Spleen (tissue), 11 donors: ENCODE measurements around the gene HOMER3. TPM values are rescaled to one million over a fixed set of nuclear protein-coding genes. Genes with fewer than 3 reads are reported as not detected.

ENCODE experiments used
- DNase-seq: peaks from one replicate; pipeline ENCODE4 v3.0.0-alpha.2; 2020
- H3K27ac ChIP-seq, 8 donors: fragments of 200-600 bp; sonication (generic) in 7 of 8; 1 replicate in 4 of 8; 2 replicates in 4 of 8; pipeline versions ENCODE4 v1.5.0 to v1.8.0; 2016 to 2021; ENCODE audit warnings: inconsistent platforms in 4 of 8, mild to moderate bottlenecking in 4 of 8, moderate library complexity in 1 of 8
- H3K27me3 ChIP-seq, 7 donors: fragments of 200-600 bp; sonication (generic) in 6 of 7; replicated peaks in 1 of 7; 1 replicate in 4 of 7; 2 replicates in 3 of 7; pipeline versions ENCODE4 v1.5.0 to v1.8.0; 2016 to 2021; ENCODE audit warnings: inconsistent platforms in 3 of 7, mild to moderate bottlenecking in 1 of 7
- H3K36me3 ChIP-seq, 6 donors: fragments of 200-600 bp; sonication (generic) in 5 of 6; 1 replicate in 4 of 6; 2 replicates in 2 of 6; pipeline versions ENCODE4 v1.5.0 to v1.8.0; 2016 to 2021; ENCODE audit warnings: inconsistent platforms in 2 of 6
- H3K4me1 ChIP-seq, 6 donors: fragments of 200-600 bp; sonication (generic) in 5 of 6; 1 replicate in 3 of 6; 2 replicates in 3 of 6; pipeline versions ENCODE4 v1.5.0 to v1.8.0; 2016 to 2021; ENCODE audit warnings: inconsistent platforms in 3 of 6
- H3K4me3 ChIP-seq, 8 donors: fragments of 200-600 bp; sonication (generic) in 7 of 8; 1 replicate in 4 of 8; 2 replicates in 4 of 8; pipeline versions ENCODE4 v1.5.0 to v1.8.0; 2016 to 2021; ENCODE audit warnings: inconsistent platforms in 4 of 8, mild to moderate bottlenecking in 4 of 8, moderate library complexity in 2 of 8
- H3K9me3 ChIP-seq, 8 donors: fragments of 200-600 bp; sonication (generic) in 7 of 8; 1 replicate in 4 of 8; 2 replicates in 4 of 8; pipeline versions ENCODE4 v1.5.0 to v1.8.0; 2016 to 2021; ENCODE audit warnings: inconsistent platforms in 4 of 8
- POLR2A ChIP-seq, 3 donors: fragments of 450-650 bp; IDR thresholded peaks; one replicate each; pipeline ENCODE4 v1.5.1; 2017; ENCODE audit warnings: antibody characterized with exemption in 3 of 3, mild to moderate bottlenecking in 1 of 3
- POLR2AphosphoS5 ChIP-seq, 3 donors: sonication (generic); formaldehyde crosslinking; IDR thresholded peaks; one replicate each; pipeline ENCODE4 v1.5.1; 2017; ENCODE audit warnings: antibody characterized with exemption in 3 of 3
- WGBS, 5 donors: extraction: QIAGEN DNeasy Blood & Tissue Kit in 3 of 5; methylation state at CpG; one replicate each; pipeline versions ENCODE4 v1.1.5 to v1.1.7; 2013 to 2018; 5-methylcytosine and 5-hydroxymethylcytosine counted together
- intact Hi-C: fragments of 100-400 bp; cut with DNase I; formaldehyde crosslinking; loops from one replicate; pipeline ENCODE4 v1.15.0; 2023; ENCODE audit warnings: low total_unique reads
- polyA plus RNA-seq, 3 donors: library from polyadenylated mRNA; stranded (reverse); fragments of 200-250 nt; gene quantifications; one replicate each; pipeline ENCODE4 v1.2.1, GENCODE V29; 2013
- total RNA-seq, 7 donors: library from RNA; depleted of rRNA in 3 of 7; stranded (reverse); fragments of >200 nt in 3 of 7; fragmentation: NEBNext Ultra II Directional in 4 of 7; extraction: Animal tissue kit (Norgen Biotek cat#: 25700) in 4 of 7; gene quantifications; one replicate each; pipeline versions ENCODE4 v1.1.0 to v1.2.1, GENCODE V29; 2016 to 2021
- TF ChIP-seq, protein P1 (sequence below), 11 experiments: fragments of 200-600 bp in 7 of 11; fragments of 450-650 bp in 4 of 11; sonication (generic) in 4 of 11; IDR thresholded peaks in 8 of 11; conservative IDR thresholded peaks in 3 of 11; 1 replicate in 7 of 11; 2 replicates in 4 of 11; pipeline versions ENCODE4 v1.4.0 to v1.8.0; 2016 to 2021; ENCODE audit warnings: antibody characterized with exemption in 11 of 11, inconsistent platforms in 4 of 11, mild to moderate bottlenecking in 1 of 11
- donor health status: healthy with polysubstance abuse.
- donor health status: DM: no; HTN: no; CAD: no; lungs with moderate emphysema.
- donor health status: DM: no; HTN: no; CAD: no.
- donor health status: Bipolar disorder and iron deficiency.
- donor health status: healthy.
- donor health status: DM: no; HTN: no; CAD: no.
- donor health status: DM: yes; HTN: yes; CAD: no.

The HOMER3 gene
- total and polyA plus RNA-seq, 10 donors = 22.4 to 279 (median 86.5) TPM

DNA sequence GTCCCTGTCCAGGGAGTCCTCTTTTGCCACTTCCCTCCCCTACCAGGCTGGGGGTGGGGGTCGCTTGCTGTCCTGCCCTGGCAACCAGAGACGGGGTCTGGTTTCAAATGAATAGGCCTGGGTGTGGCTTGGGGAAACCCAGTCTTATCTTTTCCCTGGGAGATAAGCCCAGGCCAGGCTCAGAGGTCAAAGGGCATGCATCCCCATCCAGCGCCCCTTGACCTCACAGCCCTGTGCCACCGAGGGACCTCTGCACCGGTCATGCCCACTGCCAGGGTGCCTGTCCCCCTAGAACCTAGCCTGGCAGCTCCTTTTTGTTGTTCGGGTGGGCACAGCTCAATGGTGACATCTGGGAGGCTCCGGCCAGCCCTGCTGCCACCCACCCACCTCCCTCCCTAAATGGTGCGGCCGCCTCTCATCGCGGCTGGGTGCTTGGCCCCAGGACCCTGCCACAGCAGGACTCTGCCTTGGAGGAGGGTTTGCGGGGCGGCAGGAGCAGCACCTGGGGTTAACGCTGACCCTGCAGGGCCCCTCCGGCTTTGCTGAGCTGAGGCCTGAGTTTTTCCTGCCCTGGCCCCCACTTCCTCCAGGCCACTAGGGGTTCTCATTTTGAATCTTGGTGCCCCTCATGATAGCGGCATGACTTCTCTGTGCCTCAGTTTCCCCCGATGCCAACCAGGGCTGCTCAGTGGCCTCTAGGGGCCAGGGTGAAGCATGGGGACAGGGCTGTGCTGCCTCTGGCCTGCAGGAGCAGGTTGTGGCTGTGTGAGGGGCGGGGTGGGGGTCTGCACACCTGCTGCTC, 42.2 kb downstream of the HOMER3 start:
- peaks cover 7 to 29% (median 17%) of the 10 kb centered on the region in 6 donors for H3K4me1 ChIP-seq
- H3K27ac ChIP-seq = no peak overlapping the region
- peaks cover 4 to 36% (median 28%) of the 10 kb centered on the region in 7 donors for H3K27me3 ChIP-seq
- H3K9me3 ChIP-seq = no peaks in the 10 kb centered on the region
- WGBS, 5 donors = 80 to 88% (median 86%) methylated on average over 8 to 18 of the region's 18 CpGs
- peaks cover 0 to 56% (median 41%) of the 10 kb centered on the region in 6 donors for H3K36me3 ChIP-seq
- peak; percentile 51 for DNase-seq
- no peak overlapping the region for H3K4me3 ChIP-seq
- intact Hi-C loops = no loop called here
- TF ChIP-seq POLR2AphosphoS5 (IDR thresholded peaks at IDR 0.05) = peak in 2 of 3 donors; percentile 15 to 66
- TF ChIP-seq POLR2A (IDR thresholded peaks at IDR 0.05) = no peak

GRCh38 chr19:18898081-18898606, 42.9 kb downstream of the HOMER3 start:
- 68 to 87% (median 79%) methylated on average over 8 to 18 of the region's 18 CpGs for WGBS, 5 donors
- no peak overlapping the region for H3K27ac ChIP-seq
- H3K4me3 ChIP-seq = no peak overlapping the region
- H3K27me3 ChIP-seq = peaks cover 4 to 43% (median 28%) of the 10 kb centered on the region in 7 donors
- DNase-seq = peak; percentile 73
- peaks cover 0 to 50% (median 35%) of the 10 kb centered on the region in 6 donors for H3K36me3 ChIP-seq
- H3K4me1 ChIP-seq = peaks cover 7 to 29% (median 17%) of the 10 kb centered on the region in 6 donors
- TF ChIP-seq POLR2AphosphoS5 (IDR thresholded peaks at IDR 0.05) = peak in 1 of 3 donors; percentile 3
- TF ChIP-seq, protein P1, sequence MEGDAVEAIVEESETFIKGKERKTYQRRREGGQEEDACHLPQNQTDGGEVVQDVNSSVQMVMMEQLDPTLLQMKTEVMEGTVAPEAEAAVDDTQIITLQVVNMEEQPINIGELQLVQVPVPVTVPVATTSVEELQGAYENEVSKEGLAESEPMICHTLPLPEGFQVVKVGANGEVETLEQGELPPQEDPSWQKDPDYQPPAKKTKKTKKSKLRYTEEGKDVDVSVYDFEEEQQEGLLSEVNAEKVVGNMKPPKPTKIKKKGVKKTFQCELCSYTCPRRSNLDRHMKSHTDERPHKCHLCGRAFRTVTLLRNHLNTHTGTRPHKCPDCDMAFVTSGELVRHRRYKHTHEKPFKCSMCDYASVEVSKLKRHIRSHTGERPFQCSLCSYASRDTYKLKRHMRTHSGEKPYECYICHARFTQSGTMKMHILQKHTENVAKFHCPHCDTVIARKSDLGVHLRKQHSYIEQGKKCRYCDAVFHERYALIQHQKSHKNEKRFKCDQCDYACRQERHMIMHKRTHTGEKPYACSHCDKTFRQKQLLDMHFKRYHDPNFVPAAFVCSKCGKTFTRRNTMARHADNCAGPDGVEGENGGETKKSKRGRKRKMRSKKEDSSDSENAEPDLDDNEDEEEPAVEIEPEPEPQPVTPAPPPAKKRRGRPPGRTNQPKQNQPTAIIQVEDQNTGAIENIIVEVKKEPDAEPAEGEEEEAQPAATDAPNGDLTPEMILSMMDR (IDR thresholded peaks at IDR 0.05 in 8 of 11, conservative IDR thresholded peaks at IDR 0.05 in 3 of 11) = no peak
- intact Hi-C loops = no loop called here
- H3K9me3 ChIP-seq = no peaks in the 10 kb centered on the region

DNA sequence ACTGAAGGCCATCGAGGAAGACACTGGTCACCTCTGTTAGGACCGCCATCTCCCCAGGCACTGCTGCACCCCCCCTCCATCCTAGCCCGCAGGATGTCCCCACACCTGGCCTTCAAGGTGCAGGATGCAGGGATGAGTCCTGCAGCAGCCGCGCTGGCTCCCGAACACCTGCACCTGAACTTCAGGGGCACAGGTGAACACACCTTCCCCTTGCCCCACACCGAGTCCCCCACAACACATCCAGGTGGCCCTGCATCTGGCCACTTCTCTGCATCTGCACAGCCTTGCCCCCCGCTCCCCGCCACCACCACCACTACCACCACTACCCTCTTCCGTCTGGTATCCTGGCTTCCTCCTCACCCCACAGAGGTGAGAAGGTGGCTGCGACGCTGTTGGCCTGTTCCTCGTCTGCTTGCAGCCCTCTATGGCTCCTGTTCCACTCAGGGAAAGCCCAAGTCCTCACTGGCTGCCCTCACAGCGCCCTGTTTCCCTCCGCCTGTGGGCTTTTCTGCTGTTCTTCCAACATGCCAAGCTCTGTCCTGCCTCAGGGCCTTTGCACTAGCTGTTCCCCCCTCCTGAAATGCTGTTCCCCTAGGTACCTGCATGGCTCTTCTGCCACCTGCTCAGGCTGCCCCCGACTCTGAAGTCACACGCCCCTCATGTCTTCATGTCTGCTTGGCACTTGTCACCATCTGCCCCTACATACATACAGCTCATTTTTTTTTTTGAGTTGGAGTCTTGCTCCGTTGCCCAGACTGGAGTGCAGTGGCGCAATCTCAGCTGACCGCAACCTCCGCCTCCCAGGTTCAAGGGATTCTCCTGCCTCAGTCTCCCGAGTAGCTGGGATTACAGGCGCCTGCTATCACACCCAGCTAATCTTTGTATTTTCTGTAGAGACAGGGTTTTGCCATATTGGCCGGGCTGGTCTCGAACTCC, 43.7 kb downstream of the HOMER3 start:
- Histone ChIP-seq H3K4me1 (peaks cover 7 to 29% (median 17%) of the 10 kb centered on the region in 6 donors), H3K27me3 (peaks cover 4 to 51% (median 28%) of the 10 kb centered on the region in 7 donors), H3K27ac (no peak overlapping the region), H3K36me3 (peaks cover 0 to 44% (median 31%) of the 10 kb centered on the region in 6 donors), H3K4me3 (no peak overlapping the region), H3K9me3 (no peaks in the 10 kb centered on the region)
- WGBS, 5 donors = 83 to 89% (median 88%) methylated on average over 20 to 25 of the region's 25 CpGs
- DNase-seq = peak; percentile 61
- intact Hi-C loops = no loop called here
- TF ChIP-seq, protein P1 (IDR thresholded peaks at IDR 0.05 in 8 of 11, conservative IDR thresholded peaks at IDR 0.05 in 3 of 11) = no peak
- TF ChIP-seq POLR2AphosphoS5 (IDR thresholded peaks at IDR 0.05) = no peak
- no peak for TF ChIP-seq POLR2A (IDR thresholded peaks at IDR 0.05)

- Histone ChIP-seq H3K27ac (no peak overlapping the region), H3K4me1 (peaks cover 7 to 29% (median 17%) of the 10 kb centered on the region in 6 donors), H3K27me3 (peaks cover 4 to 58% (median 28%) of the 10 kb centered on the region in 7 donors), H3K9me3 (no peaks in the 10 kb centered on the region), H3K4me3 (peak overlapping the region in 3 of 8 donors; percentile 9 to 67 (median 22)), H3K36me3 (peaks cover 0 to 35% (median 28%) of the 10 kb centered on the region in 6 donors)
- TF ChIP-seq, protein P1 (IDR thresholded peaks at IDR 0.05 in 8 of 11, conservative IDR thresholded peaks at IDR 0.05 in 3 of 11) = no peak
- TF ChIP-seq POLR2A (IDR thresholded peaks at IDR 0.05) (no peak), POLR2AphosphoS5 (IDR thresholded peaks at IDR 0.05) (peak in 1 of 3 donors; percentile 7)
- intact Hi-C loops = no loop called here
- 19 to 23% (median 20%) methylated on average over 18 to 33 of the region's 33 CpGs for WGBS, 5 donors
- peak; percentile 61 for DNase-seq
Observed at GRCh38 chr19:18896421-18896841, 44.6 kb downstream of the HOMER3 start.
